Measurements from ENCODE around the gene SLC37A3. TPM values are rescaled to one million over a fixed set of nuclear protein-coding genes. Genes with fewer than 3 reads are reported as not detected.

Gene SLC37A3
- total RNA-seq, 1 donor from 2014 or later = 71.0 TPM

- Mint-ChIP-seq H3K9me3 (ENCODE audit: unreplicated experiment) (no peaks in the 10 kb centered on the region), H3K27me3 (ENCODE audit: low read depth, unreplicated experiment) (no peaks in the 10 kb centered on the region), H3K4me1 (ENCODE audit: low read depth, unreplicated experiment) (no peaks in the 10 kb centered on the region), H3K4me3 (ENCODE audit: unreplicated experiment) (no peak overlapping the region), H3K27ac (ENCODE audit: unreplicated experiment) (no peak overlapping the region), H3K36me3 (ENCODE audit: low read depth, unreplicated experiment) (peaks cover 2% of the 10 kb centered on the region)
- H3K4me3 ChIP-seq (ENCODE audit: insufficient read depth, low read depth, low read length) = no peak overlapping the region
- no peak overlapping the region for H3K9ac ChIP-seq (ENCODE audit: low read length)
- peaks cover 55% of the 10 kb centered on the region for H3K79me2 ChIP-seq (ENCODE audit: insufficient read depth, low read length)
- H3K9me3 ChIP-seq (ENCODE audit: insufficient read depth, low read depth, low read length) = no peaks in the 10 kb centered on the region
- H3K27ac ChIP-seq (ENCODE audit: low read depth, low read length) = no peak overlapping the region
- H4K20me1 ChIP-seq (ENCODE audit: insufficient read depth, low read length) = peaks cover 62% of the 10 kb centered on the region
- no peak for FAIRE-seq
- no peak overlapping the region for H3K4me2 ChIP-seq (ENCODE audit: low read length)
- H3K27me3 ChIP-seq (ENCODE audit: insufficient read depth, low read length) = peaks cover 2% of the 10 kb centered on the region
- no peak for TF ChIP-seq CTCF (IDR thresholded peaks at IDR 0.05; ENCODE audit: insufficient read depth, low read depth, low read length)
- no peak for TF ChIP-seq EZH2 (IDR thresholded peaks at IDR 0.05; ENCODE audit: insufficient read depth, low read length)
- no peaks in the 10 kb centered on the region for H3K4me1 ChIP-seq (ENCODE audit: insufficient read depth, low read length)
- no peak overlapping the region for H2AFZ ChIP-seq (ENCODE audit: low read depth, low read length)
- DNase-seq (ENCODE audit: low read depth) = no peak
- peaks cover 13% of the 10 kb centered on the region for H3K36me3 ChIP-seq (ENCODE audit: insufficient read depth, low read length)
Observed at GRCh38 chr7:140383954-140384713, 14.2 kb downstream of the SLC37A3 start.

GRCh38 chr7:140375892-140376730 lies 22.2 kb downstream of the SLC37A3 start:
- Histone ChIP-seq H3K27ac (ENCODE audit: low read depth, low read length) (no peak overlapping the region), H3K4me3 (ENCODE audit: insufficient read depth, low read depth, low read length) (no peak overlapping the region), H3K9me3 (ENCODE audit: insufficient read depth, low read depth, low read length) (no peaks in the 10 kb centered on the region), H3K9ac (ENCODE audit: low read length) (no peak overlapping the region), H4K20me1 (ENCODE audit: insufficient read depth, low read length) (peaks cover 10% of the 10 kb centered on the region), H3K4me1 (ENCODE audit: insufficient read depth, low read length) (no peaks in the 10 kb centered on the region), H2AFZ (ENCODE audit: low read depth, low read length) (no peak overlapping the region), H3K36me3 (ENCODE audit: insufficient read depth, low read length) (peaks cover 14% of the 10 kb centered on the region), H3K27me3 (ENCODE audit: insufficient read depth, low read length) (no peaks in the 10 kb centered on the region), H3K79me2 (ENCODE audit: insufficient read depth, low read length) (no peaks in the 10 kb centered on the region), H3K4me2 (ENCODE audit: low read length) (no peak overlapping the region)
- Mint-ChIP-seq H3K4me1 (ENCODE audit: low read depth, unreplicated experiment) (no peaks in the 10 kb centered on the region), H3K9me3 (ENCODE audit: unreplicated experiment) (no peaks in the 10 kb centered on the region), H3K27me3 (ENCODE audit: low read depth, unreplicated experiment) (no peaks in the 10 kb centered on the region), H3K36me3 (ENCODE audit: low read depth, unreplicated experiment) (peaks cover 17% of the 10 kb centered on the region), H3K4me3 (ENCODE audit: unreplicated experiment) (no peak overlapping the region), H3K27ac (ENCODE audit: unreplicated experiment) (no peak overlapping the region)
- FAIRE-seq (no peak), DNase-seq (ENCODE audit: low read depth) (no peak)
- TF ChIP-seq CTCF (IDR thresholded peaks at IDR 0.05; ENCODE audit: insufficient read depth, low read depth, low read length) = no peak
- no peak for TF ChIP-seq EZH2 (IDR thresholded peaks at IDR 0.05; ENCODE audit: insufficient read depth, low read length)
